GM12872 (cell line): ENCODE data around the gene NOL4L.

ENCODE experiments used
- TF ChIP-seq, protein P1 (sequence below): IDR thresholded peaks from 3 replicates; pipeline ENCODE4 v1.5.1; 2011; ENCODE audit warnings: low read depth, mild to moderate bottlenecking, low read length, moderate library complexity; ENCODE audit not compliant: insufficient read depth

NOL4L gene

DNA sequence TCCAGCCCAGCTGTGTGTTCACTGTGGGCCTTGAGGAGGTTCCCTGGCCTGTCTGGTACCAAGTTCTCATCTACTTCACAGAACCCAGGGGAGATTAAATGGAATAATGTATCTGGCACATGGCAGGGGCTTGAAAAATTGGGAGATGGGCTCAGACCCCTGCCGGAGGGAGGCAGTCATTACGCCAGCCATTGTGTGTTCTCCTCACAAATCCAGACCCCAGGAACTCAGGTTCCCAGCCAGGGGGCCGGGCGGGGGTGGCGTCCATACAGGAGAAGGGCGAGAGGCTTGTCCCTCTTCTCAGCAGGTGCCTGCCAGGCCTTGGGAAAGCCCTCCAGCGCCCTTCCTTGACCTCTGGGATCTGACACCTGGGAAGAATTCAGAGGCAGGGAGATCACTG lies 8.1 kb downstream of the NOL4L start:
- TF ChIP-seq, protein P1, sequence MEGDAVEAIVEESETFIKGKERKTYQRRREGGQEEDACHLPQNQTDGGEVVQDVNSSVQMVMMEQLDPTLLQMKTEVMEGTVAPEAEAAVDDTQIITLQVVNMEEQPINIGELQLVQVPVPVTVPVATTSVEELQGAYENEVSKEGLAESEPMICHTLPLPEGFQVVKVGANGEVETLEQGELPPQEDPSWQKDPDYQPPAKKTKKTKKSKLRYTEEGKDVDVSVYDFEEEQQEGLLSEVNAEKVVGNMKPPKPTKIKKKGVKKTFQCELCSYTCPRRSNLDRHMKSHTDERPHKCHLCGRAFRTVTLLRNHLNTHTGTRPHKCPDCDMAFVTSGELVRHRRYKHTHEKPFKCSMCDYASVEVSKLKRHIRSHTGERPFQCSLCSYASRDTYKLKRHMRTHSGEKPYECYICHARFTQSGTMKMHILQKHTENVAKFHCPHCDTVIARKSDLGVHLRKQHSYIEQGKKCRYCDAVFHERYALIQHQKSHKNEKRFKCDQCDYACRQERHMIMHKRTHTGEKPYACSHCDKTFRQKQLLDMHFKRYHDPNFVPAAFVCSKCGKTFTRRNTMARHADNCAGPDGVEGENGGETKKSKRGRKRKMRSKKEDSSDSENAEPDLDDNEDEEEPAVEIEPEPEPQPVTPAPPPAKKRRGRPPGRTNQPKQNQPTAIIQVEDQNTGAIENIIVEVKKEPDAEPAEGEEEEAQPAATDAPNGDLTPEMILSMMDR = no peak

DNA sequence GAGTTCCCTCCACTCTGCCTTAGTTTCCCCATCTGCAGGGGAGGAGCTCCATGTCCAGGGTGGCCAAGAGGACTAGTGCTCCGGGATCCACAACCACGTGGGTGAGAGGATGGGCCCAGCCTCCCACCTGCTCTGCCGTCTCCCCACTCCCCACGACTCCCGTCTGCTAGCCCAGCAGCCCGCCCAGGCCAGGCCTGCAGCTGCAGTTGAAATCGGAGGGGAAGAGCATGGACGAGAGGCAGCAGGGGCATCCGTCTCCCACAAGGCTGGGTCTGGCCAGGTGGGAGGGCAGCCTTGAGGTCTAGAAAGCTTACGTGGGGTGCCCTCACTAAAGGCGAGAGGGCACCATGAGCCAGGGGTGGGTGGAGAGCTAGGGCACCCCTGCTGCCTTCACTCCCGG lies 8.6 kb downstream of the NOL4L start:
- TF ChIP-seq, protein P1 = no peak

DNA sequence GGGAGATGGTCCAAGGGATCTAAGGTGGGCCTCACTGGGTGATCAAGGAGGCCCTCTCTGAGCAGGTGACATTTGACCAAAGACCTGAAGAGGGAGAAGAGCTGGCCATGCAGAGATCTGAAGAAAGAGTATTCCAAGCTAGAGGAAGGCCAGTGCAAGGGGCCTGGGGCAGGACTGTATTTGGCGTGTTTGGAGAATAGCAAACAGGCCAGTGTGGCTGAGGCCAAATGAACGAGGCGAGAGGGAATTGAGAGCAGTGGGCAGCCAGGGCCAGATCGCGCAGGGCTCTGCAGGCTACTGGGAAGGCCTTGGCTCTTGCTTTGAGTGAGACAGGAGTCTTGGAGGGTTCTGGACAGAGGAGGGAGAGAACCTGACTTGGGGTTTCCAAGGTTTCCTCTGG lies 9.3 kb downstream of the NOL4L start:
- TF ChIP-seq, protein P1 = no peak

DNA sequence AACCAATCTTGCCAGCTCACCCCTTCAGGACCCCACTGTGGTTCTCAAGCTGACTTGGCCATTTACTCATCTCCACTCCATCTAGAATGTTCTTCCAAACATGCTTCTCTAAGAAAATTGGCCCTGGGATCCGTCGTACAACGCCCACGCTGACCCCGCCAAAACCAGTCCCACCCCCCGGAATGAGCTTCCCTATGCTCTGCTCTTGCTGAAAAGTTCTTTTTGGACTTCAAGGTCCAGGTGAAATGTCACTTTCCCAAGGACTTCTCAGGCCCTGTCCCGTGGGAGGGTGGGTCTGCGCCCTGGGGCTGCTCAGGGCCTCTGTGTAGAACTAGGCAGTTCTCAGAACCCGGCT lies 9.9 kb downstream of the NOL4L start:
- TF ChIP-seq, protein P1 = no peak

DNA sequence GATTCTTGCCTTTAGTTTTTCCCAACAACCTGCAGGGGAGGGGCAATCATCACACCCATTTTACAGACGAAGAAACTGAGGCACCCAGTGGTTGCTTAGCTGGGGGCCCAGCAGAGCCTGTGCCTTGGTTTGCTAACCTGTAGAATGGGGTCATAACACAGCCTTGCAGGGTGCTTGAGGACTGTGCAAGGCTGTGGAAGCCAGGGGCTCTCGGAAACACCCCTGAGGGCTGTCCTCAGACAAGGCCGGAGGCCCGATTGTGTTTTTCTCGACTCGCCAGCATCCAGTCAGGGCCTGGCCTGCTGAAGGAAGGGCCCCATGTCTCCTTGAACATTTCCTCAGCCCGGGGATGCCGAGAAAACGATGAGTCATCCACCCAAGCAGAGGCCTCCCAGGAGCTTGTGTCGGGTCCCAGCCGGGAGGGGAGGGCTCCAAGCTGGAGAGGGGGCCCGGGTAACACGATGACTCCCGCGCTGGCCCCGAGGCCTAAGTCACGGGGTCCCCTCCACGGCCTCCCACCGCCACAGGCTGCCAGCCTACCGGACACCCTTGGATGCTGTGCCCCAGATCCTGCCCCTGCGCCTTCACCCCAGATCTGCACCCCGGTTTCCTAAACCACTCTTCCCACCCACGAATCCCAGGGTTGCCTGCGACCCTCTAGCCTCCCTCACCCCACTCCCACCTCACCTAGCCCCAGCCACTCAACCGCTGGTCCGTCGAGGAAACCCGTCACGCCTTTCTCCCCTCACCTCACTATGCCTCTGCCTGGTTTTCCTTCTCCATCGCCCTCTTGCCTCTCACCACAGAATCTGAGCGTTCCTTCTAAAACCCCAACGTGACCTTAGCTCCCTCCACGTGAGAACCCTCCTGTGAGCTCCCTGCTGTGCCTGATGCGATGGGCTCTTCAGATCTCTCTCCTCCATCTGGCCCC lies 10.6 kb downstream of the NOL4L start:
- TF ChIP-seq, protein P1 = no peak

DNA sequence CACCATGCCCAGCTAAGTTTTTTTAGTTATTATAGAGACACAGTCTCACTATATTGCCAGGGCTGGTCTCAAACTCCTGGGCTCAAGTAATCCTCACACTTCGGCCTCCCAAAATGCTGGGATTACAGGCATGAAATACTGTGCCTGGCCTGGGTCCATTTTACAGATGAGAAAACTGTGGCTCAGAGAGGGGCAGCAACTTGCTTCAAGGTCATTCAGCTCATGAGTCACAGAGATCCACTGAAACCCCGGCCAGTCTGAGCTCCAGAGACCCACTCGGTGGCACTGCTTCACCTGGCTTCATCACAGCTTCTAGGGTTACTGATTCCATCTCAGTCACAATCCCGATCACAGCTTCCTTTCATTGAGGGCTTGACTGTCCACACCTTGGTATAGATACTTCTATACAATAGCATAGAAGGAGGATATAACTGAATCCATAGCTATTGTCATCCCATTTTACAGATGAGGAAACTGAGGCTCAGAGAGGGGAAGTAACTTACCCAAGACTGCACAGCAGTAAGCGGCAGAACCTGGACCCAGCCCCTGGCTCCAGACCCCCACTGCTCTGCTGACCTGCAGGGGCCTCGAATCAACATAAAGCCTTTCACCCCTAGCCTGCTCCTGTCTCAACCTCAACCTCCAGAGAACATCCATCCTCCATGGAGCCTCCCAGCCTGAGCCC lies 11.8 kb downstream of the NOL4L start:
- TF ChIP-seq, protein P1 = no peak

DNA sequence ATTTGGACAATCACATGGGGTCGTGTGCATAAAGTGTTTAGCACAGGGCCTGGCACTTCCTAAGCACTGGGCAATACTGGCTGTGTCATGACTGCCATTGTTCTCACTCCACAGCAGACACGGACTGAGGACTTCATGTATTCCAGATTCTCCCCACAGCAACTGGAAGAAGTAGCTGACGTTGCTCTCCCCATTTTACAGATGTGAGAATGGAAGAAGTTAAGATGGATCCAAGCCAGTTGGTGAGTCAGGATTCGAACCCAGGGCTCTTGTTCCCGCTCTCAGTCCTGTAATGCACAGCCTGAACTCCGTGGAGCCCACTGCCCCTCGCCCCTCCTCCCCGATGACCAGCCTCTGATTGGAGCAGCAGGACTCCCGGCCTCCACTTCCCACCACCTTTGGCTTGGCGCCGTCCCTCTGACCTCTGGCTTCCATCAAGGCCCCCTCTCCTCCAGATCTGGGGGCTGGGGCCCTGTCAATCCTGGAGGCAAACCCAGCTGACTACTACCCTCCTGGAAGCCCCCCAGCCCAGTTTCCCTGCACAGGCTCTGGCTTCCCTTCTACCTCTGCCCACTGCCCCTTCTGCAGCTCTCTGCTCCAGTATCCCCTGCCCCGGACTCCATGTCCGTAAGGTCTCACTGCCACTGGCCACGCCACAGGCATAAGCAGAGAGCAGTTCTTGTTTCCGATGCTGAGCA lies 12.7 kb downstream of the NOL4L start:
- TF ChIP-seq, protein P1 = no peak
